Renal pelvis (tissue), 4 donors: Measurements from ENCODE around the gene PTPRZ1. TPM values are rescaled to one million over a fixed set of nuclear protein-coding genes. Genes with fewer than 3 reads are reported as not detected.
A peak's percentile ranks its signal among the peaks of the same experiment; 100 is the strongest.

Experiments used
- DNase-seq: peaks from one replicate; pipeline ENCODE4 v3.0.0-alpha.2; 2013
- polyA plus RNA-seq, 3 donors: library from polyadenylated mRNA; unstranded; fragments of 120-200 nt; gene quantifications; one replicate each; pipeline ENCODE4 v1.2.1, GENCODE V29; 2013; ENCODE audit not compliant: insufficient read length in 3 of 3

PTPRZ1 gene
- polyA plus RNA-seq, 3 donors, result 2.4 to 3.7 (median 3.5) TPM

DNA sequence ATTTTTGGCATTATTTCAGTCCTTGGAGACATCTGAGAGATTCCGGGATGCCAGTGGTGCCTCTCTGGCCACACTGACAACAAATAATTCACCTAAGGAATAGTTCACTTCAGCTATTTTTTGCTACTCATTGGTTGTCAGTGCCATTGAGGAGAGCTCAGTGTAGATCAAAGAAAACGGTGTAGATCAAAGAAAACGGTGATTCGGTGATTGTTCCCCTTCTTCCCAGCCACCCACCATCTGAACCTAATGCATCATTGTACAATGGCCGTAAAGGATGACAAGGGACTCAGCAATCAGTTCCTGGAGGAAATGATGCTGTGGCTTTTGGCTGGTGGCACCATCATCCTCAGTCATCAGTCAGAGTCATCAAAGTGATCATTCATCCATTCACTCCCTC is 80.6 kb downstream of the PTPRZ1 start:
- no peak for DNase-seq

DNA sequence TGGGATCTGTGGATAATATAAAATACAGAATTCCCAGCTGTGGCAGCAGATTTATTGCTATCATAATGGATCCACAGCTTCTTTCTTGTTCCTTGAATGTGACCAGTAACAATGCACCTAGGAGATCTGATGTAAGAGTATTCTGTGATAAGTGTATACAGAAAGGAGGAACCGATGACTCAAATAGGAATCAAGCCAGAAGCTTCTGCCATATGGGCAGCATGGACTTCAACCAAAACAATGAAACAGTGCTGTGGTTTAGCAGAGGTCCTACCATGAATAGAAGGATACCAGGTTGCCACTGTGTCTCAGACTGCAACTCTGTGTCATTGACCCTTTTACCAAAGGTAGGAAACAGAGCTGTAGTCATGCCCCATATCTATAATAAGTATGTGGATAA is 81.8 kb downstream of the PTPRZ1 start:
- DNase-seq, result no peak

GRCh38 chr7:121957626-121958025 is 84.7 kb downstream of the PTPRZ1 start:
- no peak for DNase-seq

DNA sequence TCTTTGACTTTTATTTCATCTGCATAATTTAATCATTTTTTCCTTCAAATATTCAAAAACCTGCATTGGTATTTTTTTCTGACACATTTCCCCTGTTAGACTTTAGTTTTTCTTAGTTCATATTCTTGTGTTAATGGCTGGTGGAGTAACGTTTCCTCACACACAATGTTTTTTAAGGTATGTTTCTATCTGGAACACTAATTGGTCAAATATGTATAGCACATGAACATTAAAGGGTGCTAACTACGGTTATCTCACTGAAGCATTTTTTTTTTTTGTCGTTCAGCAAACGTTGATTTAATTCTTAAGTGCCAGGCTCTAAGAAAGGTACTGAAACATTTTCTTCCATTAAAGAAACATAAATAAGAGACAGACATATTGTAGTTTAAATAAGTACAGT is 87.7 kb downstream of the PTPRZ1 start:
- no peak for DNase-seq

GRCh38 chr7:121961089-121961867 is 88.3 kb downstream of the PTPRZ1 start:
- no peak for DNase-seq

- DNase-seq, result no peak
These were observed 93.4 kb downstream of the PTPRZ1 start for GRCh38 chr7:121966276-121966934.

- DNase-seq, result no peak
These were observed 94.0 kb downstream of the PTPRZ1 start for GRCh38 chr7:121966935-121967332.

DNA sequence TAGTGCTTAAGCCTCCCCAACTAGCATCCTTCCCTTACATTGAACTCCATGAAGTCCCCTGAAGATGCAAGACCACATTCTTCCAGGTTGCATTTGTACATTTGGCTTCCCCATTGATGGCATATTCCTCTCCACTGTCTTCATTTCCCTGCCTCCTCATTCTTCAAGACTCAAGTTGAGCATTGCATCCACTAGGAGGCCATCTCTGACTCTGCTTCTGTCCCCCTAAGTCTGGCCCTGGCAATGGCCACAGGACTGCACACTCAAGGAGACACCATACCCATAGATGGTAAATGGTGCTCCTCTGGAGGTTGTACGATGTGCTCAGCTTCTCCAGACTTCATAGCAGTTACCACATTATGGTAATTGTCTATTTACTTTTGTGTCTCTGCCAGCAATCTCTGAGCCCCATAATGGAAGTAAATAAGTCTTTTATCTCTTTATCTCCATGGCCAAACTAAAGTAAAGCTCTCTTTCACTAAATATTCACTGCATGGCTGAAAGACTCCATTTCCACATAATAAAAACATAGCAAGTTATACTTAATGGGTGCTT is 112.6 kb downstream of the PTPRZ1 start:
- DNase-seq, result no peak

- no peak for DNase-seq
These were observed 119.1 kb downstream of the PTPRZ1 start for GRCh38 chr7:121992068-121992467.

DNA sequence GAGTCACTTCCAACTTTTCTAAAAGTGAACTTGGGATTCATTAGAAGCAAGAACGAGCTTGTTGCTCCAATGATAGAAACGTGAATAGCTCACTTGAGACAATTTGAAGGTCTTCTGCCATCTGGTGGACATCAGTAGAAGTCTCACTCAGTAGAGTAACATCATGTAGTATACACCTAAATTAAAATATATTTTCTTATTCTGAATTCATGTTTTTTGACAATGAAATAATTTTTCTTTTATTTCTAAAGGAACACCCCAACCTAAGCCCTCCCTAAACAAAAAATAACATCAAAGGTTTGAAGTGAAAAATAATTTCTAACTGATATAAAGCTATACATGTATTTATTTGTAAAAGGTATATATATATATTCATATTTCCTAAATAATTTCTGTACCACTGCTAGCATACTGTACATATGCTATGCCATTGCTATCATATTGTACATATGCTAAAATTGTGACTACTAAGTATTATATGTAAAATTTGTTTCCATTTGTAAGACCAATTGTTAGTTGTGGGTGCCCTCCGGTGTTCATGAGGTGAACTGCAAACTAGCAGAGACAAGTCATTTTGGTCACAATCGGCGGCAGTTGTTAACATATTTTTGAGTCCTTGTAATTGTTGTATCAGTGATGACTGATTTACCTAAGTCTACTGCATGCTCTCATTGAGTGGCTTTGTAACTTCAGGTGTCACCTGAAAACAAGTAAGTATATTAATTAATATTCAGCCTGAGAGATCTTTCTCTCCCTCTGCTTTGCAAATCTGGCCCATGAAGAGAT is 121.9 kb downstream of the PTPRZ1 start:
- peak; percentile 62 for DNase-seq

DNA sequence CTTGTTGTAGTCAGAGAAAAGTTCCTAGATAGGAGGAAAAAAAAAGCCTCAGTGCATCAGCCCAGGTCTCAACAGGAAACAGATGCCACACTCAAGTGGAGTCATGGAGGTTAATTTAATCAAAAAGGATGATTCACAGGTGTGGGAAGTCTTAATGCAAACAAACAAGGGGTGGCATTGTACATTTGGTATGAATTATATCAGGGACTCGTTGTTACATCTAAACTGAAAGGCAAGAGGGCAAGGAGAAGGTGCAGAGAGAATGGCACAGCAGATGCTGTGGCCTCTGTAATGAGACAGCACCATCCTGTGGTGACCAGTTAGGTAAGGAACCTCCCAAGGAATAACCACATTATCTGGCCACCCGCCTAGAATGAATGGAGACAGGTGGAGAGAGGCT is 133.7 kb downstream of the PTPRZ1 start:
- DNase-seq, result no peak

GRCh38 chr7:122010116-122010515 is 137.2 kb downstream of the PTPRZ1 start:
- DNase-seq, result no peak

GRCh38 chr7:122013065-122013464 is 140.1 kb downstream of the PTPRZ1 start:
- no peak for DNase-seq

DNA sequence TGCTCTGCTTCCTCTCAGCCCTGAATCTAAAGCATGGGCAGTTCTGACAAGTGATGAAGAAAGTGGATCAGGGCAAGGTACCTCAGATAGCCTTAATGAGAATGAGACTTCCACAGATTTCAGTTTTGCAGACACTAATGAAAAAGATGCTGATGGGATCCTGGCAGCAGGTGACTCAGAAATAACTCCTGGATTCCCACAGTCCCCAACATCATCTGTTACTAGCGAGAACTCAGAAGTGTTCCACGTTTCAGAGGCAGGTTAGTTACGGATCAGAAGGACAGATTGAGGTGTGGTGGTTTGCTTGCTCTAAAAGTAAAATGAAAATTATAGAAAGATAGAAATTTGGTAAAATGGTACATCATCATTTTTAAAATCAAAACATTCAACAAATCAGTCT is 140.7 kb downstream of the PTPRZ1 start:
- no peak for DNase-seq

GRCh38 chr7:122014697-122015096 is 141.7 kb downstream of the PTPRZ1 start:
- no peak for DNase-seq

GRCh38 chr7:122018032-122018431 is 145.1 kb downstream of the PTPRZ1 start:
- no peak for DNase-seq

DNA sequence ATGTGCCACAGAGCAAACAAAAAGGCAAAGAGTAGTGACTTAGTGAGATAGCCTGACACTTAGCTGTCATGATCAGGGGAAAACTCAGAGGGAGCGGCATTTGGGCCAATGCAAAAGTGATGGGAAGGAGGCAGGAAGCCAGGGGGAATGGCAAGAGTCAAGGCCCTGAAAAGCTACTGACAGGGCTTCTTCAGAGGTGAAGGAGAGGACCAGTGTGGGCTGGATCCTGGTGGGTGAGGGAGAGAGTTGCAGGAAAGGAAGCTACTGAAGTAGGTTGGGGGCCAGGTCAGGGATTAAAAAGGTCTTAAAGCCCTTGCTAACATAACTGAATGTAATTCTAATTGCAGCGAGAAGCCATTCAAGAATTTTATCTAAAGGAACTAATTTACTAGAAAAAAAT is 154.1 kb downstream of the PTPRZ1 start:
- no peak for DNase-seq

DNA sequence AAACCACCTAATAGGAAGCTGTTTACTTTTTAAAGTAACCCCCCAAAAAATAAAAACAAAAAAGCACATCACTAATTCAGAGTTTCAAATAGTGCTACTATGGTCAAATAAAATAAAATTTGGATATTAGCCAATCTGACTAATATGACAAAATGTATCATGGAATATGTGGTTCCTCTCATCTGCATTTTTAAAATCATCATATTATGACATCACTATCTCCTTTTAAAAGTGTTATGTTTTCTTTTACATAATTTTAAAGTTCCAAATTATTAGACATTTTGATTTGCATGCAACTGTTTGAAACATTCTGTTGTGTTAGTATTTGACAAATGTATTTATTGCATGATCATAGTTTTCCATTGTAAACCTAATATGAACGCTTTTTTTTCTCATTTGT is 160.7 kb downstream of the PTPRZ1 start:
- no peak for DNase-seq

DNA sequence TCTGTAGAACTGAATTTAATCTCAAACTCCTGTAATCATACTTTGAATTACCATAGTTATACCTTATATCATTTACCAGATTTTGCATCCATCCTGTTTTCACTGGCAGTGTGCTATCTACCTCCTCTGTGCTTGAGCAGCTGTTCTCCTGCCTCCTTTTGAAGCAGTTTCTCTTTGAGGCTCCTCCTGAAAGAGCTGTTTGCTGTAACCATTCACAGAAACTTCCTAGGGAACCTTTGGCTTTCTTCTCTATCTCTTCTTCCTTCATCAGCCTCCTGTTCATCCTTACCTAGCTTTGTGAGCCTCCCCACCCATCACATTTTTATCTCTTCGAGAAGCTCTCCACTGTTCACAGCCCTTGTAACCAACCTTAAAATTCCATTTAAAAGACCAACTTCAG is 162.9 kb downstream of the PTPRZ1 start:
- DNase-seq, result no peak

GRCh38 chr7:122038134-122038533 is 165.2 kb downstream of the PTPRZ1 start:
- no peak for DNase-seq

- DNase-seq, result no peak
These were observed 165.9 kb downstream of the PTPRZ1 start for GRCh38 chr7:122038904-122039303.

DNA sequence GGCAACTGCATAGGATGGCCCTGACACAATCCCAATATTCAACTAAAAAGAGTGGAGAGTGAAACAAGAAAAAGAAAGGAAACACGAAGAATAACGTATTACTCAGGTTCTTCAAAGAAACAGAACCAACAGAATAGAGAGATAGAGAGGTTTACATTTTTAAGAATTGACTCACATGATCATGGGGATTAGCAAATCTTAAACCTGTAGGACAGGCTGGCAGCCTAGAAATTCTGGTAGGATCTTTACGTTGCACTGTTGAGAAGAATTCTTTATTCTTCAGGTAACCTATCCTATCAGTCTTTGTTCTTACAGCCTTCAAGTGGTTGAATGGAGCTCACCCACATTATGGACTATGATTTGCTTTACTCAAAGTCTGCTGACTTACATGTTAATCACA is 167.2 kb downstream of the PTPRZ1 start:
- no peak for DNase-seq

GRCh38 chr7:122046402-122046801 is 173.4 kb downstream of the PTPRZ1 start:
- DNase-seq, result no peak
